Neural progenitor cell (in vitro differentiated cells): ENCODE measurements around the gene KMT5C.

Experiments used
- CTCF ChIP-seq: fragments of 200-600 bp; sonication (generic); IDR thresholded peaks from 2 replicates; pipeline ENCODE4 v1.5.1; 2017; ENCODE audit warnings: antibody characterized with exemption, mild to moderate bottlenecking
- EZH2 ChIP-seq: fragments of 200-600 bp; sonication (generic); IDR thresholded peaks from 2 replicates; pipeline ENCODE4 v1.6.1; 2017; ENCODE audit warnings: antibody characterized with exemption, mild to moderate bottlenecking, moderate library complexity
- EZH2phosphoT487 ChIP-seq: fragments of 200-600 bp; sonication (generic); IDR thresholded peaks from 2 replicates; pipeline ENCODE4 v1.6.1; 2017; ENCODE audit warnings: antibody characterized with exemption

GRCh38 chr19:55391191-55391670 is 51.6 kb downstream of the KMT5C start:
- TF ChIP-seq CTCF (no peak), EZH2 (no peak), EZH2phosphoT487 (no peak)
